Activated CD4-positive, alpha-beta memory T cell treated with anti-CD3 and anti-CD28 coated beads, Interleukin-2, amount 10 ng/mL, durations not matched to agents 7 days and 5 days (primary cell): ENCODE data around the gene ZNF100. TPM values are rescaled to one million over a fixed set of nuclear protein-coding genes. Genes with fewer than 3 reads are reported as not detected.
"Not testable (repeated sequence)": the region's sequence is repeated elsewhere in the genome, so short reads cannot be mapped to it uniquely, and the experiment has no call there.

Source experiments
- CTCF ChIA-PET: fragments of 350-600 bp; sonication (Branson Sonifier 250); formaldehyde crosslinking; loops from one replicate; lab custom pipeline; 2021; ENCODE audit warnings: antibody characterized with exemption, inconsistent platforms; lab: Charles Lee
- POLR2A ChIA-PET: fragments of 350-600 bp; sonication (Branson Sonifier 250); formaldehyde crosslinking; loops from one replicate; lab custom pipeline; 2021; ENCODE audit warnings: antibody characterized with exemption; lab: Charles Lee
- DNase-seq: peaks from one replicate; pipeline ENCODE4 v3.0.0-alpha.2; 2020
- H3K27ac Mint-ChIP-seq: one replicate; pipeline ENCODE4 v1.8.0; 2021; ENCODE audit warnings: mild to moderate bottlenecking, mixed read lengths
- H3K27me3 Mint-ChIP-seq: one replicate; pipeline ENCODE4 v1.8.0; 2021; ENCODE audit warnings: mixed read lengths
- H3K36me3 Mint-ChIP-seq: one replicate; pipeline ENCODE4 v1.8.0; 2021; ENCODE audit warnings: low read depth, mixed read lengths
- H3K4me1 Mint-ChIP-seq: one replicate; pipeline ENCODE4 v1.8.0; 2021; ENCODE audit warnings: mixed read lengths
- H3K4me3 Mint-ChIP-seq: one replicate; pipeline ENCODE4 v1.8.0; 2021; ENCODE audit warnings: mild to moderate bottlenecking, mixed read lengths
- H3K9me3 Mint-ChIP-seq: one replicate; pipeline ENCODE4 v1.8.0; 2021; ENCODE audit warnings: mixed read lengths
- total RNA-seq, 2 experiments: library from RNA; stranded (reverse); gene quantifications; one replicate each; pipeline ENCODE4 v1.2.3, GENCODE V29; 2021

Gene ZNF100
- total RNA-seq, 2 experiments from 2014 or later: 18.9 to 19.5 TPM

GRCh38 chr19:21694171-21694906 lies 73.0 kb downstream of the ZNF100 start:
- H3K4me3 Mint-ChIP-seq: no peak overlapping the region
- CTCF ChIA-PET: no interaction called here

DNA sequence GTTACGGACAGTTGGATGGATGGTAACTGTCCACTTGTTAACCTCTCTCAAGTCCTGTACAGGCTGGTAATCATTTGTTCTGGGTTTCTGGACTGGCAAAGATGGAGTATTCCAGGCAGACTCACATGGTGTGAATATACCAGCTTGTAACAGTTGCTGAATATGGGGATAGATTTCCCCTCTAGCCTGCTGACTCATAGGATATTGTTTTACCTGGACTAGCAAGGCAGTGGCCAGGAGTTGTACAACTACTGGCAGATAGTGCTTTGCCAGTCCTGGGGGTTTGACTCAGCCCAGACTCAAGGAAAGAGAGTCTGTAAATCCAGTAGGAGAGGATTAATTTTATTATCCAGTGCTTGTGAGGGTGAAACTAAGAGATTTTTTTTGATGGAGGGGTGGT lies 74.0 kb downstream of the ZNF100 start:
- H3K27ac Mint-ChIP-seq: no peak overlapping the region
- no peak overlapping the region for H3K4me3 Mint-ChIP-seq
- H3K27me3 Mint-ChIP-seq: no peaks in the 10 kb centered on the region

More at GRCh38 chr19:21694171-21694906, 73.0 kb downstream of the ZNF100 start:
- H3K27me3 Mint-ChIP-seq: no peaks in the 10 kb centered on the region
- no peak for DNase-seq
- no peaks in the 10 kb centered on the region for H3K36me3 Mint-ChIP-seq
- H3K4me1 Mint-ChIP-seq: no peaks in the 10 kb centered on the region
- no peak overlapping the region for H3K27ac Mint-ChIP-seq
- POLR2A ChIA-PET: no interaction called here
- peaks cover 8% of the 10 kb centered on the region for H3K9me3 Mint-ChIP-seq

GRCh38 chr19:21691661-21692060 lies 75.7 kb downstream of the ZNF100 start:
- CTCF ChIA-PET: no interaction called here

More for the DNA sequence above, 74.0 kb downstream of the ZNF100 start:
- no peaks in the 10 kb centered on the region for H3K4me1 Mint-ChIP-seq
- H3K36me3 Mint-ChIP-seq: no peaks in the 10 kb centered on the region
- CTCF ChIA-PET: no interaction called here
- no peak for DNase-seq
- POLR2A ChIA-PET: no interaction called here
- H3K9me3 Mint-ChIP-seq: peaks cover 10% of the 10 kb centered on the region

GRCh38 chr19:21688464-21688863 lies 78.9 kb downstream of the ZNF100 start:
- ChIA-PET CTCF (no interaction called here), POLR2A (no interaction called here)
- Mint-ChIP-seq H3K4me1 (no peaks in the 10 kb centered on the region), H3K36me3 (no peaks in the 10 kb centered on the region), H3K27me3 (no peaks in the 10 kb centered on the region), H3K4me3 (no peak overlapping the region), H3K9me3 (peaks cover 26% of the 10 kb centered on the region), H3K27ac (no peak overlapping the region)
- DNase-seq: no peak

More at GRCh38 chr19:21691661-21692060, 75.7 kb downstream of the ZNF100 start:
- no peak for DNase-seq
- Mint-ChIP-seq H3K27me3 (no peaks in the 10 kb centered on the region), H3K36me3 (no peaks in the 10 kb centered on the region), H3K27ac (no peak overlapping the region), H3K9me3 (peaks cover 17% of the 10 kb centered on the region), H3K4me1 (no peaks in the 10 kb centered on the region), H3K4me3 (no peak overlapping the region)
- POLR2A ChIA-PET: no interaction called here

GRCh38 chr19:21680671-21681070 lies 86.7 kb downstream of the ZNF100 start:
- H3K27ac Mint-ChIP-seq: no peak overlapping the region
- ChIA-PET CTCF (no interaction called here), POLR2A (no interaction called here)
- no peak overlapping the region for H3K4me3 Mint-ChIP-seq
- H3K4me1 Mint-ChIP-seq: no peaks in the 10 kb centered on the region
- DNase-seq: no peak
- peaks cover 28% of the 10 kb centered on the region for H3K9me3 Mint-ChIP-seq
- H3K36me3 Mint-ChIP-seq: no peaks in the 10 kb centered on the region
- H3K27me3 Mint-ChIP-seq: no peaks in the 10 kb centered on the region

GRCh38 chr19:21680026-21680425 lies 87.4 kb downstream of the ZNF100 start:
- H3K4me1 Mint-ChIP-seq: no peaks in the 10 kb centered on the region
- H3K4me3 Mint-ChIP-seq: no peak overlapping the region
- H3K27ac Mint-ChIP-seq: no peak overlapping the region
- ChIA-PET CTCF (no interaction called here), POLR2A (no interaction called here)
- no peaks in the 10 kb centered on the region for H3K27me3 Mint-ChIP-seq
- peaks cover 25% of the 10 kb centered on the region for H3K9me3 Mint-ChIP-seq
- DNase-seq: no peak
- no peaks in the 10 kb centered on the region for H3K36me3 Mint-ChIP-seq

- Mint-ChIP-seq H3K27ac (no peak overlapping the region), H3K36me3 (no peaks in the 10 kb centered on the region), H3K9me3 (peaks cover 18% of the 10 kb centered on the region), H3K4me3 (no peak overlapping the region), H3K27me3 (no peaks in the 10 kb centered on the region), H3K4me1 (no peaks in the 10 kb centered on the region)
- ChIA-PET CTCF (no interaction called here), POLR2A (no interaction called here)
- DNase-seq: no peak
These were observed 89.5 kb downstream of the ZNF100 start for GRCh38 chr19:21677696-21678418.

DNA sequence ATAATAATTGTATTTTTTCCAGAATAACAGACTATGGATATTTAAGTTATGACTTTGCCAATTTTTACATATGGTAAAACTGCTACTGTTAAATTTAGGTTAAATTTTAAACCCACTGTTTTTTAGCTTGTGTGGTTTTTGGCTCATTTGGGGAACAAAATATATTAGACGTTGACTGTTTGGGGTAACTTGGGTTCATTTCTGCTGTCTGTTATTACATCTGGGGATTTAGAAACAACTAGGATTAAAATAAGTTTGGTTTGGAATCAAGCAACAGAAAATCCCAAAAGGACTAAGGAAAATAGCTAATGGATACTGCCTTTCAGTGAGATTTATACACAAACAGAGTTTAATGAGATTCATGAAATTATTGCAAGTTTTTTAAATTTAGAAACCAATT lies 92.9 kb downstream of the ZNF100 start:
- DNase-seq: no peak
- Mint-ChIP-seq H3K36me3 (no peaks in the 10 kb centered on the region), H3K4me3 (no peak overlapping the region), H3K9me3 (peaks cover 17% of the 10 kb centered on the region), H3K27me3 (no peaks in the 10 kb centered on the region), H3K4me1 (no peaks in the 10 kb centered on the region), H3K27ac (no peak overlapping the region)
- ChIA-PET POLR2A (no interaction called here), CTCF (no interaction called here)

DNA sequence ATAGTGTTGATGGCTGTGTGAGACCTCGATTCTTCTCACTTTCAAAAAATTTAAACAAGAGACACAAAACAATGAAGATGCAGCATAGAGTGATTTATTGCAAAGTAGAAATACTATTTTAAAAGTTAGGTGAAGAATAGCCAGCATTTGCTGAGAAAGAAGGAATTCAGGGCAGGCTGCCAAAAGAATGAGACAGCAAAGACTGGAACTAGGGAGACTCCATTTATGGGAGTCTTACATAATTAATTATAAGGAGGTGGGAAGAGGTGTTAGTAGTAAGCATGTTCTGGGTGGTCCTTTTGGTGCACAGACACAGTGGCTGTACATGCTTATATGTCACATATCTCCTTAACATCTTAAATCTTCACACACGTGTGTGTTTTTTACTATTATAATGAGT lies 93.9 kb downstream of the ZNF100 start:
- H3K27ac Mint-ChIP-seq, H3K4me1 Mint-ChIP-seq, DNase-seq, H3K36me3 Mint-ChIP-seq, H3K4me3 Mint-ChIP-seq, H3K27me3 Mint-ChIP-seq, POLR2A ChIA-PET: not testable (repeated sequence)
- CTCF ChIA-PET: interaction anchor here (0.6 kb wide), 1 partner anchor 178 kb away, joined by 3 read pairs; no protein-coding TSS in a partner anchor
- H3K9me3 Mint-ChIP-seq: peaks cover 14% of the 10 kb centered on the region

Other genes starting within 250 kb of the ZNF100 start
- 10 to 100 TPM; 21.3 to 22.9 TPM for gene ZNF43, start 68.6 kb upstream of the ZNF100 start, total RNA-seq
- 1 to 10 TPM in 1 of 2 experiments, under 1 TPM in 1; 0.78 to 1.9 TPM for gene ZNF208, start 243.4 kb upstream of the ZNF100 start, total RNA-seq